Neural progenitor cell (in vitro differentiated cells): Measurements from ENCODE around the gene EHBP1. TPM values are rescaled to one million over a fixed set of nuclear protein-coding genes. Genes with fewer than 3 reads are reported as not detected.
A peak's percentile ranks its signal among the peaks of the same experiment; 100 is the strongest.
"Not testable (repeated sequence)": the region's sequence is repeated elsewhere in the genome, so short reads cannot be mapped to it uniquely, and the experiment has no call there.

ENCODE experiments used
- DNase-seq: peaks from one replicate; pipeline ENCODE4 v3.0.0-alpha.2; 2016; ENCODE audit warnings: low spot score
- H2AFZ ChIP-seq: fragments of 200-600 bp; sonication (generic); replicated peaks from 2 replicates; pipeline ENCODE4 v1.6.1; 2016; ENCODE audit warnings: antibody characterized with exemption
- H3F3A ChIP-seq: fragments of 200-600 bp; sonication (generic); 2 replicates; pipeline ENCODE4 v1.6.1; 2016; ENCODE audit warnings: antibody characterized with exemption, low read depth
- H3K27ac ChIP-seq: fragments of 200-600 bp; sonication (generic); 2 replicates; pipeline ENCODE4 v1.5.1; 2016; ENCODE audit warnings: mild to moderate bottlenecking
- H3K27me3 ChIP-seq: fragments of 200-600 bp; sonication (generic); 2 replicates; pipeline ENCODE4 v1.6.1; 2016; ENCODE audit warnings: mild to moderate bottlenecking, moderate library complexity
- H3K36me3 ChIP-seq: fragments of 200-600 bp; sonication (generic); 2 replicates; pipeline ENCODE4 v1.5.1; 2016
- H3K4me1 ChIP-seq: fragments of 200-600 bp; sonication (generic); 2 replicates; pipeline ENCODE4 v1.6.1; 2016; ENCODE audit warnings: mixed run types
- H3K4me2 ChIP-seq: fragments of 200-600 bp; sonication (generic); 2 replicates; pipeline ENCODE4 v1.6.1; 2016
- H3K4me3 ChIP-seq: fragments of 200-600 bp; sonication (generic); 2 replicates; pipeline ENCODE4 v1.5.1; 2016
- H3K79me2 ChIP-seq: fragments of 200-600 bp; sonication (generic); 2 replicates; pipeline ENCODE4 v1.6.1; 2016; ENCODE audit warnings: low read depth
- H3K9ac ChIP-seq: fragments of 200-600 bp; sonication (generic); 2 replicates; pipeline ENCODE4 v1.6.1; 2016
- H3K9me3 ChIP-seq: fragments of 200-600 bp; sonication (generic); 2 replicates; pipeline ENCODE4 v1.5.1; 2016; ENCODE audit warnings: low read depth
- H4K20me1 ChIP-seq: fragments of 200-600 bp; sonication (generic); 2 replicates; pipeline ENCODE4 v1.6.1; 2016; ENCODE audit warnings: low read depth
- H3K27ac Mint-ChIP-seq: 3 replicates; pipeline ENCODE4 v1.8.0; 2021; ENCODE audit warnings: mixed read lengths
- H3K27me3 Mint-ChIP-seq: 2 replicates; pipeline ENCODE4 v1.8.0; 2022; ENCODE audit warnings: low read depth, mild to moderate bottlenecking, inconsistent platforms, moderate library complexity, mixed read lengths; ENCODE audit not compliant: insufficient read depth
- H3K36me3 Mint-ChIP-seq: 3 replicates; pipeline ENCODE4 v1.8.0; 2021; ENCODE audit warnings: mixed read lengths
- H3K4me1 Mint-ChIP-seq: 3 replicates; pipeline ENCODE4 v1.8.0; 2021; ENCODE audit warnings: mixed read lengths
- H3K4me3 Mint-ChIP-seq: 3 replicates; pipeline ENCODE4 v1.8.0; 2021; ENCODE audit warnings: mild to moderate bottlenecking, moderate library complexity, mixed read lengths
- H3K9me3 Mint-ChIP-seq: 3 replicates; pipeline ENCODE4 v1.8.0; 2020; ENCODE audit warnings: mixed read lengths
- CTCF ChIP-seq: fragments of 200-600 bp; sonication (generic); IDR thresholded peaks from 2 replicates; pipeline ENCODE4 v1.5.1; 2017; ENCODE audit warnings: antibody characterized with exemption, mild to moderate bottlenecking
- EZH2 ChIP-seq: fragments of 200-600 bp; sonication (generic); IDR thresholded peaks from 2 replicates; pipeline ENCODE4 v1.6.1; 2017; ENCODE audit warnings: antibody characterized with exemption, mild to moderate bottlenecking, moderate library complexity
- EZH2phosphoT487 ChIP-seq: fragments of 200-600 bp; sonication (generic); IDR thresholded peaks from 2 replicates; pipeline ENCODE4 v1.6.1; 2017; ENCODE audit warnings: antibody characterized with exemption
- total RNA-seq: library from RNA; depleted of rRNA; stranded (reverse); fragments of >200 nt; gene quantifications from 2 replicates; pipeline ENCODE4 v1.2.3, GENCODE V29; 2015; ENCODE audit warnings: low replicate concordance

EHBP1 gene
- total RNA-seq, 1 donor from 2014 or later = 65.8 TPM

GRCh38 chr2:63073994-63074393 lies 368.5 kb downstream of the EHBP1 start:
- no peaks in the 10 kb centered on the region for H3K27me3 Mint-ChIP-seq
- H3K4me1 Mint-ChIP-seq = no peaks in the 10 kb centered on the region
- H3K4me1 ChIP-seq = no peaks in the 10 kb centered on the region

GRCh38 chr2:63074399-63074798 lies 368.9 kb downstream of the EHBP1 start:
- H3F3A ChIP-seq, H3K4me1 Mint-ChIP-seq, H3K4me3 Mint-ChIP-seq, H3K4me3 ChIP-seq, DNase-seq, H2AFZ ChIP-seq, H3K4me1 ChIP-seq, H3K79me2 ChIP-seq, H4K20me1 ChIP-seq, H3K36me3 ChIP-seq, H3K27me3 ChIP-seq, H3K4me2 ChIP-seq, H3K9ac ChIP-seq, H3K9me3 ChIP-seq, H3K9me3 Mint-ChIP-seq, H3K27me3 Mint-ChIP-seq, H3K27ac ChIP-seq, H3K27ac Mint-ChIP-seq, H3K36me3 Mint-ChIP-seq: not testable (repeated sequence)

More at GRCh38 chr2:63073994-63074393, 368.5 kb downstream of the EHBP1 start:
- no peak overlapping the region for H3K9ac ChIP-seq
- no peaks in the 10 kb centered on the region for H3F3A ChIP-seq
- H3K79me2 ChIP-seq = no peaks in the 10 kb centered on the region
- no peak overlapping the region for H3K4me3 ChIP-seq
- no peaks in the 10 kb centered on the region for H3K27me3 ChIP-seq
- no peak for DNase-seq
- Mint-ChIP-seq H3K4me3 (no peak overlapping the region), H3K9me3 (no peaks in the 10 kb centered on the region), H3K27ac (no peak overlapping the region), H3K36me3 (no peaks in the 10 kb centered on the region)
- no peak overlapping the region for H3K27ac ChIP-seq
- H3K36me3 ChIP-seq = no peaks in the 10 kb centered on the region
- H2AFZ ChIP-seq = no peak overlapping the region
- no peaks in the 10 kb centered on the region for H4K20me1 ChIP-seq
- no peak for TF ChIP-seq EZH2
- TF ChIP-seq EZH2phosphoT487 = no peak
- no peak for TF ChIP-seq CTCF
- H3K4me2 ChIP-seq = no peak overlapping the region
- H3K9me3 ChIP-seq = no peaks in the 10 kb centered on the region

- Histone ChIP-seq H3K4me3 (no peak overlapping the region), H3K4me2 (no peak overlapping the region), H3K36me3 (no peaks in the 10 kb centered on the region), H3K27me3 (no peaks in the 10 kb centered on the region), H2AFZ (no peak overlapping the region), H3K9ac (no peak overlapping the region), H3K4me1 (no peaks in the 10 kb centered on the region), H3F3A (no peaks in the 10 kb centered on the region), H3K9me3 (no peaks in the 10 kb centered on the region), H3K79me2 (no peaks in the 10 kb centered on the region), H3K27ac (no peak overlapping the region), H4K20me1 (no peaks in the 10 kb centered on the region)
- Mint-ChIP-seq H3K4me3 (no peak overlapping the region), H3K27ac (no peak overlapping the region), H3K27me3 (no peaks in the 10 kb centered on the region), H3K4me1 (no peaks in the 10 kb centered on the region), H3K9me3 (no peaks in the 10 kb centered on the region), H3K36me3 (no peaks in the 10 kb centered on the region)
- DNase-seq = peak; percentile 20
- TF ChIP-seq EZH2 (no peak), EZH2phosphoT487 (no peak), CTCF (peak; percentile 45)
Measured at GRCh38 chr2:63078852-63079606, 373.5 kb downstream of the EHBP1 start.

GRCh38 chr2:63081404-63081803 lies 375.9 kb downstream of the EHBP1 start:
- H3F3A ChIP-seq = no peaks in the 10 kb centered on the region
- H3K9me3 ChIP-seq = no peaks in the 10 kb centered on the region
- H3K36me3 Mint-ChIP-seq = no peaks in the 10 kb centered on the region
- H3K36me3 ChIP-seq = no peaks in the 10 kb centered on the region
- no peak overlapping the region for H3K27ac ChIP-seq
- no peak overlapping the region for H3K27ac Mint-ChIP-seq
- H3K4me3 ChIP-seq = no peak overlapping the region
- no peaks in the 10 kb centered on the region for H3K9me3 Mint-ChIP-seq
- H3K27me3 Mint-ChIP-seq = no peaks in the 10 kb centered on the region
- H4K20me1 ChIP-seq = no peaks in the 10 kb centered on the region
- no peak for DNase-seq
- no peaks in the 10 kb centered on the region for H3K4me1 Mint-ChIP-seq
- H3K4me1 ChIP-seq = no peaks in the 10 kb centered on the region
- no peak for TF ChIP-seq EZH2
- no peak overlapping the region for H3K4me3 Mint-ChIP-seq
- no peak overlapping the region for H3K9ac ChIP-seq
- H3K4me2 ChIP-seq = no peak overlapping the region
- H3K79me2 ChIP-seq = no peaks in the 10 kb centered on the region
- H2AFZ ChIP-seq = no peak overlapping the region
- H3K27me3 ChIP-seq = no peaks in the 10 kb centered on the region
